GM03348 (cell line): ENCODE data around the gene GCK.

Experiments used
- DNase-seq: peaks from one replicate; pipeline ENCODE4 v3.0.0; 2012; ENCODE audit warnings: low spot score

The GCK gene

GRCh38 chr7:44155191-44156185, 33.8 kb downstream of the GCK start:
- DNase-seq = no peak

GRCh38 chr7:44154703-44155102, 34.5 kb downstream of the GCK start:
- no peak for DNase-seq

DNA sequence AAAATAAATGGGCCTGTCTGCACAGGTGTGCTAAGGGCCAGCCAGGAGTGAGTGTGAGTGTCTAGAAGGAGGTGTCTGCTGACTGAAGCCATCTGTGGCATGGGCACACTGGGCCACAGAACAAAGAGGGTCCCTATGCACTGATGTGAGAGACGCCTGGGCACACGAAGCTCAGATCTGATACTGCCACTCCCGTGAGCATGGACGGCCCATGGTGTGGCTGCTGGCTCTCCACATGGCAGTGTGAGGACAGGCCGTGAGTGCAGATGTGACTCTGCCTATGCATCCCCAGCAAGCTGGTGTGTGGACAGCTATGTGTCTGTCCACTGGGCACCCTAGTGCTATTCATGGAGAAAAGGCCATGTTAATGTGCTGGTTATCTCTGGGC, 35.3 kb downstream of the GCK start:
- DNase-seq = no peak

DNA sequence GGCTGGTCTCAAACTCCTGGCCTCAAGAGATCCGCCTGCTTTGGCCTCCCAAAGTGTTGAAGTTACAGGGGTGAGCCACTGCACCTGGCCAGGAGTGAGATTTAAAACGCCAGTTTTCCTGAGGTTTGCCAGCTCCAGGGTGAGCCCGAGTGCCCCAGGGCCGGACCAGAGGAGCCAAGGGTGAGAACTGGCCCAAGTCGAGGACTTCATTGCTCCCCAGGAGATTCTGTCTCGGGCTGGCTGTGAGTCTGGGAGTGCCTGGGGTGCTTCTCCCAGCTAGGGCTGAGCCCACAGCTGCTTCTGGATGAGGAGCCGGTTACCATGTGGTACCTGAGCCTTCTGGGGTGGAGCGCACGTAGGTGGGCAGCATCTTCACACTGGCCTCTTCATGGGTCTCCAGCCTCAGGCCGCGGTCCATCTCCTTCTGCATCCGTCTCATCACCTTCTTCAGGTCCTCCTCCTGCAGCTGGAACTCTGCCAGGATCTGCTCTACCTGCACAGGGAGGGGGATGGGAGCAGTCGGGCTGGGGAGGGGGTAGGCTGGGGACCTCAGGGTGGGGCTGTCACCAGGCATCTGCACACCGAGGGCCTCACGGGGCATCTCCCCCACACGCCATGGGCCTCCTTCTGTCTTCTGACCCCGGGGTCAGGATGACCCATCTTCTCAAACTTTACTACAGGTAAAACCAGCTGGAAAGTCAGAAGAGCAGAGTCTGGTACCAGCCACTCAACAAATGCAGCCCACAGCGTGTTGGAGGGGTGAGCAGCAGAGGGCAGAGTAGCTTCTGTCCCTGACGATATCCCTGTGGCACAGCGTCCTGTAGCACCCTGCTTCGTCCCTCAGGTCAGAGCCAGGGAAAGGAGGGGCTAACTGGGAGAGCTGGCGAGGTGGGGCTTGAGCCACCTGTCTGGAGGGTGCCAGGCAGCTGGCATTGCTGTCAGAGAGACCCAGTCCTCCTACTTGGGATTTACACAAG, 36.0 kb downstream of the GCK start:
- DNase-seq = no peak

DNA sequence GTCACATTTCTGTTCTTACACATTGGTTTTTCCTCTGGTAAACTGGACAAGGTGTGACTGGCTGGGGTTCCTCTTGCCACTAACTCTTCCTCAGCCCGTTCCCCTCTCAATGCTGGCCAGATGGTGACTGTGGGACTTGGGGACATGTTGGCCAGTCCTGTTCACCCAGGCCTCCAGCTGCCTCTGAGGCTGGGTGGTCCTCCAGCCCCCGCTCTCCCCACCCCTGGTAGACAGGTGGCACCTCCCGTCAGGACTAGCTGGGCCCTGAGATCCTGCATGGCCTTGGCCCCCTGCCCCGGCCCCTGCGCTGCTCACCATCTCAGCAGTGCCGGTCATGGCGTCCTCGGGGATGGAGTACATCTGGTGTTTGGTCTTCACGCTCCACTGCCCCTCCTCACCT, 37.3 kb downstream of the GCK start:
- DNase-seq = no peak

- no peak for DNase-seq
These were observed 38.0 kb downstream of the GCK start for GRCh38 chr7:44150966-44151941.

DNA sequence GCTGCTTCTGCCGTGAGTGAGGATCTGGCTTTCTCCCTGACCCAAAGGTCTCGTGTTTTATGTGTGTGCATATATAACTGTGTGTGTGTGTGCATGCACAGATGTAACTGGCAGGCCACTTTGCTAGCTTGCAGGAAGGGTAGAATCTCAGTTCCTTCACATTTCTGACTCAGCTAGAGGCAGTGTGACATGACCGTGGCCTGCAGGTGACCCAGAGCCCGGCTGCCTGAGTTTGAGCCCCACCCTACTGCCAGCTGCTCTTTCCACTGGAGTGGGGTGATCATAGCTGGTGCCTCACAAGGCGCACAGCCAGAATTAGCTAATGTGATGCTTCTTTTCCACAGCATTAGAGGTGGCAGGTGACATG, 38.8 kb downstream of the GCK start:
- DNase-seq = no peak

GRCh38 chr7:44149571-44150465, 39.4 kb downstream of the GCK start:
- DNase-seq = no peak

GRCh38 chr7:44148961-44149536, 40.2 kb downstream of the GCK start:
- no peak for DNase-seq

DNA sequence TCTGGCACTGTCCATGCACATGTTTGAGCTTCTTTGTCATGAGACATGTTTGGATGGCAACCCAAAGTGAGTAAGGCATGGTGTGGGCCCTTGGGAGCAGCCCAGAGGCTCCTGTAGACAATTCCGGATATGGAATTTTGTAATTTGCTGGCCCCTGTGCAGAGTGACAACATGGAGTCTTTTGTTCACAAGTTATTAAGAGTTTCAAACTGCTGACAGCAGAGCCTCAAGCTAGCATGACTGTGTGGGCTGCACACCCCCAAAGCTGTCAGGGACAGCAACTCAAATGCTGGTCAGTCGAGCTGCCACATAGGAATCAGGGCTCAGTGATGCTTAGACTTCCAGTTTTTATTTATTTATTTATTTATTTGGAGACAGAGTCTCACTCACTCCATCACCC, 41.1 kb downstream of the GCK start:
- no peak for DNase-seq

DNA sequence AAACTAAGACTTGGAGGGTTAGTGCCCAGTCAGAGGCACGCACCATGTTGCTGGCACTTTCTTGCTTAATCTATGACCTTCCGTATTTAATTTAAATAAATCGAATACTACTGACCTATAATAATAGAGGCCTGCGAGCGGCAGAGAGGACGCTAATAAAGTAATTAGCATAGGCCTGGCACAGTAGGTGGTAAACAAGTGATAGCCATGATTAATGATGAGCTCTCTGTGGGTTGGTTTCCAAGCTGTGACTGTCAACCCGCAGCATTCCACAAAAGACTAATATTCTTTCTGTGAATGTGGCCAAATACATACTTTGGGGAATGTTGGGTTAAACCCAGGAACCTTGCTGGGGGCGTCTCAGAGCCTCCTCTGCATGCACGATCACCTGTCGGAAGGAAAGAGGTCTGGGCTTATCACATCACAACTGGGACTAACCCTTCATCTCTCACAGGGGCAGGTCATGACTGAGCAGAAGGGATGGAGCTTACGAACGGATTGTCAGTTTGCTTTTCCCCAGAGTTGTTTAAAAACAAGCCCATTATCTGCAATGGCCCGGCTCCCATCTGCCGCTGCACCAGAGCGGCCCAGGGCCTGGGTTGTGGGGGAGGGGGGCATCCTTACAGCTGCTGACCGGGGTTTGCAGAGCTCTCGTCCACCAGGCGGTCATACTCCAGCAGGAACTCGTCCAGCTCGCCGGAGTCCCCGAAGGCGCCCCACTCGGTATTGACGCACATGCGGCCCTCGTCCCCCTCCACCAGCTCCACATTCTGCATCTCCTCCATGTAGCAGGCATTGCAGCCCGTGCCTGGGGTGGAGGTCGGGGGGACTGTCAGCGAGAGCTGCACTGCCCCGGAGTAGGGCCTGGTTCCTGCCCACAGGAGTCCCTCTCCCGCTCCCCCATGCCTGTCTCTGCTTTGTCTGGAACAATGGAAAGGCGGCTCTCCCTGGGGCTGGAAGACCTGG, 41.9 kb downstream of the GCK start:
- DNase-seq = no peak

DNA sequence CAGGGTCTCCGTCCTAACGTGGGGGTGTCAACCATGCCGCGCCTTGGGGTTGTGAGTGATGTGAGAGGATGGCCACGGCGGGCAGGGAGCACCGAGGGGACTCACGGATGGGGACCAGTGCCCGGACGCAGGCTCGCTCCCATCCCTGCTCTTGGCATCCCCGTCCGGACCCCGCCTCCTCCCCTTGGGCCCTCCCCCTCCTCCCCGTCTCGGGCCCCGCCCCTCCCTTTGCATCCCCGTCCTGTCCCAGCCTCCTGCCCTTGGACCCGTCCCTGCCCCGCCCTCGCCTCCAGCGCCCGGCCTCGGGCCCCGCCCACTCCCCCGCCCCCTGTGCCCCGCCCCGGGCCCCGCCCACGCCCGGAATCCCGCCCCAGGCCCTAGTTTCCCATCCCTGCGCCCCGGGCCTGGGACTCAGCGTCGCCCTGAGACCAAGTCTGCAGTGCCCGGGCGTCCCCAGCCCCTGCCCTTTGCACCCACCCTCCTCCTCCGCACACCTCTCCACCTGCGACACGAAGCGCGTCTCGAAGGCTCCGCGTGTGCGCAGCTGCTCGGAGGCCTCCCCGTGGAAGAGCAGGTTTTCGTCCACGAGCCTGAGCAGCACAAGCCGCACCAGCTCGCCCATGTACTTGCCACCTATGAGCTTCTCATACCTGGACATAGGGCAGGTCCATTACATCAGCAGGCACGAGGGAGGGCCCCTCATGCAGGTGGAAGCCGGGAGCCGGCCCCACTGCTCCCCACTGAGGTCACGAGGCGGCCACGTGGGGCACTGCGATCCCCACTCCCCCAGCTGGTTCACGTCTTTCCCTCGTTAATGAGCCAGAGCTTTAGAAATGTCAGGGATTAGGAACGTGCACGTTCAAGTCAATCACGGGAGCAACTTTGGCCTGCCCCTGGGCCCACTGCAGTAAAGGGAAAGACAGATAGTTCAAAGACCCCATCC, 43.0 kb downstream of the GCK start:
- peak; percentile 95 for DNase-seq

GRCh38 chr7:44145479-44145968, 43.7 kb downstream of the GCK start:
- DNase-seq = no peak

DNA sequence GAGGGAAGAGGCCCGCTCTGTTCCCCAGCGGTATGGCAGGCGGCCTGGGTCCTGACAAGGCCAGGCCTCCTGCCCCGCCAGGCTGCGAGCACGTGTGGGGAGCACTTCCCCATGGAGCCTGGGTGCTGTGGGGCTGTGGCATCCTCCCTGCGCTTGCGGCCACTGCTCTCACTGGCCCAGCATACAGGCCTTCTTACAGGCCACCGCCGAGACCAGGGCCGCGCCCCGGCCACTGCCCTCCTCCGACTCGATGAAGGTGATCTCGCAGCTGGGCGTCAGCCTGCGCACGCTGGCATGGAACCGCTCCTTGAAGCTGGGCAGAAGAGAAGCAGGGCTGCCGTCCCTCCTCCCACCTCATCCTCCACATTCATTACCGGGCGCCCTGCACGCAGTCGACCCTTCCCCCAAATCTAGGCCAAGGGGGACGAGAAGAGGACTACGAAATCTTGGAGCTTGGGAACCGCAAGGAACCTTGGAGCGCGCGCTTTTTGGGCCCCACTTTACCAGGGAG, 44.2 kb downstream of the GCK start:
- no peak for DNase-seq

DNA sequence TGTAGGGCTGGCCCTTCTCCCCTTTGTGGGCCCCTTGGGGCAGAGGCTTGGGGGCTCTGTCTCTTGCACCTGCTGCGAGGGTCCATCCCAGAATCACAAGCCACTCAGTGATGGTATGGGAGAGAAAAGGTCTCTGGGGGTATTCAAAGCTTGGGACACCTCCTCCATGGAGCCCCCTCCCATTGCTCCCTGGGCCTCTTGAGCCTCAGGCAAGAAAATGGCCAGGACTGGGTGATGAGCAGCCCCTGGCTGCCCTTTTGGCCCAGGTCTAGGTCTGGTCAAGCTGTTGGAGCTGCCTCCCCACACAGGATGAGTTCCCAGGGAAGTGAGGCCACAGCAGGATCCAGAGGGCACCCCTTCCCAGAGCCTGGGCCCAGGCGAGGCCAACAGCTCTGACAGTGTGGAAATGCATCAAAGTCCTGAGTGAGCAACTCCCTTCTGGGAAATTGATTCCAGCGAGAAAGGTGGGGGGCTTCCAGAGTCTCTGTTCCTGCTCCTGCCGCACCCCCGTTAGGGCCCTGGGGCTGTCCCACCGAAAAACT, 44.7 kb downstream of the GCK start:
- DNase-seq = no peak

DNA sequence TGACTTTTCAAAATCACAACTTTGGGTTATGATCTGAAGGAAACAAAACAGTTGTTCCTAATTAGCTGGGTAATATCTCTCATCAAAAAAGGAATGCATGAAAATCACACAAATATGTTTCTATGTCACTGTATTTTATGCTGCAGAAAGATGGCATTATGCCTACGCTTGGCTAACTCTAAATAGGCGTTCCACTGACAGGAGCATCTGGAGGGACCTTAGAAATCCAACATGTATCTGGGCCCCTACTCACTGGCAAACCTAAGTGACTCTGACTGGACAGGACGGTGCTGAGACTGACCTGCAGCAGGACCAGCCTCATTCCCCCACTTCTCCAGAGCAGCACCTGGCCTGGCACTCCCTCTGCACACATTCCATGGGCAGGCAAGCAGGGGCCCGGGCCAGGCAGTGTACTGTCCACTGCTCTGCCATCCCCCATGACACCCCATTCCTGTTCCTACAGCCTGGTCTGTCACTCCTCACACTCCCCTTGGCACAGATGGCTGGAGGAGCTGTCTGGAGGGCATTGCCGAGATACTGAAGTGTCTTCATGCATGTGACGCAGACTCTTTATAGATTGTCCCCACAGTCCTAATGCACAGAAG, 45.5 kb downstream of the GCK start:
- peak; percentile 48 for DNase-seq

GRCh38 chr7:44142028-44142427, 47.2 kb downstream of the GCK start:
- no peak for DNase-seq
